H9 (cell line): Measurements from ENCODE around the gene PRR30. TPM values are rescaled to one million over a fixed set of nuclear protein-coding genes. Genes with fewer than 3 reads are reported as not detected.

Source experiments
- DNase-seq: peaks from one replicate; pipeline ENCODE4 v3.0.0-alpha.2; 2017
- H2AFZ ChIP-seq: one replicate; pipeline ENCODE4 v1.6.1; 2013; ENCODE audit warnings: mild to moderate bottlenecking, low read length, control low read depth, moderate library complexity
- H2AK5ac ChIP-seq: 2 replicates; pipeline ENCODE4 v1.6.1; 2013; ENCODE audit warnings: low read length, control low read depth, mixed read lengths; ENCODE audit not compliant: insufficient read length
- H2BK120ac ChIP-seq: one replicate; pipeline ENCODE4 v1.6.1; 2013; ENCODE audit warnings: low read depth, mild to moderate bottlenecking, low read length, control low read depth, inconsistent platforms; ENCODE audit not compliant: poor library complexity, severe bottlenecking
- H2BK12ac ChIP-seq: 2 replicates; pipeline ENCODE4 v1.6.1; 2013; ENCODE audit warnings: low read length, control low read depth, mixed read lengths, low read depth; ENCODE audit not compliant: insufficient read length
- H2BK15ac ChIP-seq: 2 replicates; pipeline ENCODE4 v1.6.1; 2013; ENCODE audit warnings: low read depth, low read length, control low read depth
- H2BK20ac ChIP-seq: one replicate; pipeline ENCODE4 v1.6.1; 2013; ENCODE audit warnings: low read depth, mild to moderate bottlenecking, low read length, control low read depth, inconsistent platforms; ENCODE audit not compliant: poor library complexity, severe bottlenecking
- H2BK5ac ChIP-seq: 2 replicates; pipeline ENCODE4 v1.6.1; 2013; ENCODE audit warnings: low read length, control low read depth, mixed read lengths; ENCODE audit not compliant: insufficient read length
- H3K14ac ChIP-seq: 2 replicates; pipeline ENCODE4 v1.6.1; 2013; ENCODE audit warnings: low read length, control low read depth; ENCODE audit not compliant: insufficient read depth
- H3K18ac ChIP-seq: 2 replicates; pipeline ENCODE4 v1.6.1; 2013; ENCODE audit warnings: low read depth, mild to moderate bottlenecking, mixed read lengths, low read length, control low read depth; ENCODE audit not compliant: insufficient read length
- H3K23ac ChIP-seq: 2 replicates; pipeline ENCODE4 v1.6.1; 2013; ENCODE audit warnings: low read length, control low read depth, mixed read lengths, low read depth; ENCODE audit not compliant: insufficient read length
- H3K23me2 ChIP-seq: 2 replicates; pipeline ENCODE4 v1.6.1; 2013; ENCODE audit warnings: low read depth, mild to moderate bottlenecking, mixed read lengths, low read length, control low read depth; ENCODE audit not compliant: insufficient read length, poor library complexity, severe bottlenecking
- H3K27ac ChIP-seq: 2 replicates; pipeline ENCODE4 v1.5.1; 2013; ENCODE audit warnings: low read length, control low read depth, mixed read lengths, low read depth; ENCODE audit not compliant: insufficient read length
- H3K27me3 ChIP-seq: 2 replicates; pipeline ENCODE4 v1.6.1; 2013; ENCODE audit warnings: low read length, control low read depth, inconsistent platforms; ENCODE audit not compliant: insufficient read depth
- H3K4ac ChIP-seq: 2 replicates; pipeline ENCODE4 v1.6.1; 2013; ENCODE audit warnings: low read depth, mild to moderate bottlenecking, control low read depth, inconsistent platforms, low read length, moderate library complexity
- H3K4me1 ChIP-seq: 2 replicates; pipeline ENCODE4 v1.6.1; 2013; ENCODE audit warnings: low read length, control low read depth, inconsistent platforms; ENCODE audit not compliant: insufficient read depth
- H3K4me2 ChIP-seq: 2 replicates; pipeline ENCODE4 v1.6.1; 2013; ENCODE audit warnings: low read length, control low read depth, mixed read lengths; ENCODE audit not compliant: insufficient read length, insufficient read depth
- H3K56ac ChIP-seq: 2 replicates; pipeline ENCODE4 v1.6.1; 2013; ENCODE audit warnings: low read depth, mild to moderate bottlenecking, mixed read lengths, low read length, control low read depth; ENCODE audit not compliant: insufficient read length
- H3K79me1 ChIP-seq: 2 replicates; pipeline ENCODE4 v1.6.1; 2013; ENCODE audit warnings: low read depth, mild to moderate bottlenecking, moderate library complexity, low read length, control low read depth, inconsistent platforms; ENCODE audit not compliant: insufficient read depth, poor library complexity, severe bottlenecking
- H3K79me2 ChIP-seq: 2 replicates; pipeline ENCODE4 v1.6.1; 2013; ENCODE audit warnings: low read length, control low read depth, inconsistent platforms; ENCODE audit not compliant: insufficient read depth
- H3K9ac ChIP-seq: 2 replicates; pipeline ENCODE4 v1.6.1; 2013; ENCODE audit warnings: low read length, control low read depth, mixed read lengths; ENCODE audit not compliant: insufficient read length; ENCODE audit errors: extremely low read depth
- H3K9me3 ChIP-seq: one replicate; pipeline ENCODE4 v1.6.1; 2013; ENCODE audit warnings: low read depth, low read length, inconsistent platforms; ENCODE audit not compliant: control insufficient read depth
- H3T11ph ChIP-seq: one replicate; pipeline ENCODE4 v1.6.1; 2013; ENCODE audit warnings: mild to moderate bottlenecking, low read length, control low read depth, inconsistent platforms
- H4K20me1 ChIP-seq: one replicate; pipeline ENCODE4 v1.6.1; 2013; ENCODE audit not compliant: control insufficient read depth, insufficient read length, insufficient read depth
- H4K5ac ChIP-seq: 2 replicates; pipeline ENCODE4 v1.6.1; 2013; ENCODE audit warnings: low read depth, mild to moderate bottlenecking, mixed read lengths, low read length, control low read depth; ENCODE audit not compliant: insufficient read length
- H4K8ac ChIP-seq: replicated peaks from 2 replicates; pipeline ENCODE4 v1.6.1; 2013; ENCODE audit warnings: low read length, control low read depth, mixed read lengths, low read depth; ENCODE audit not compliant: insufficient read length
- H4K91ac ChIP-seq: 2 replicates; pipeline ENCODE4 v1.6.1; 2013; ENCODE audit warnings: low read depth, mild to moderate bottlenecking, moderate library complexity, mixed read lengths, low read length, control low read depth; ENCODE audit not compliant: insufficient read length
- H3K27ac Mint-ChIP-seq, 3 experiments: 2 replicates in 2 of 3; 3 replicates in 1 of 3; pipeline ENCODE4 v1.8.0; 2020 to 2021; ENCODE audit warnings: mixed read lengths in 3 of 3, mild to moderate bottlenecking in 1 of 3, moderate library complexity in 1 of 3
- H3K27me3 Mint-ChIP-seq: 2 replicates; pipeline ENCODE4 v1.8.0; 2021; ENCODE audit warnings: low read depth, mild to moderate bottlenecking, moderate library complexity, mixed read lengths
- H3K36me3 Mint-ChIP-seq, 3 experiments: 2 replicates in 2 of 3; 3 replicates in 1 of 3; pipeline ENCODE4 v1.8.0; 2020 to 2021; ENCODE audit warnings: low read depth in 3 of 3, mixed read lengths in 3 of 3; ENCODE audit not compliant: insufficient read depth in 1 of 3
- H3K4me1 Mint-ChIP-seq, 2 experiments: 2 replicates each; pipeline ENCODE4 v1.8.0; 2020; ENCODE audit warnings: mixed read lengths in 2 of 2
- H3K4me3 Mint-ChIP-seq, 2 experiments: 2 replicates in 1 of 2; 3 replicates in 1 of 2; pipeline ENCODE4 v1.8.0; 2020 to 2021; ENCODE audit warnings: mild to moderate bottlenecking in 2 of 2, mixed read lengths in 2 of 2, moderate library complexity in 1 of 2
- H3K9me3 Mint-ChIP-seq, 2 experiments: 2 replicates in 1 of 2; 3 replicates in 1 of 2; pipeline ENCODE4 v1.8.0; 2020; ENCODE audit warnings: mild to moderate bottlenecking in 2 of 2, mixed read lengths in 2 of 2, moderate library complexity in 1 of 2
- CTCF ChIP-seq: fragments of 200-600 bp; sonication (generic); conservative IDR thresholded peaks from 3 replicates; pipeline ENCODE4 v1.8.0; 2021; ENCODE audit warnings: antibody characterized with exemption, mild to moderate bottlenecking
- WGBS: extraction: QIAGEN DNeasy Blood & Tissue Kit; methylation state at CpG from one replicate; pipeline ENCODE4 v1.1.7; 2013; ENCODE audit warnings: missing lambda C conversion rate, low lambda C conversion rate, mixed read lengths; ENCODE audit not compliant: insufficient read length; ENCODE audit errors: extremely low coverage; 5-methylcytosine and 5-hydroxymethylcytosine counted together
- total RNA-seq: library from RNA; stranded (reverse); gene quantifications from 2 replicates; pipeline ENCODE4 v1.2.1, GENCODE V29; 2021

PRR30 gene
- total RNA-seq, 1 experiment from 2014 or later: not detected

GRCh38 chr2:27174638-27175037, 35.4 kb upstream of the PRR30 start:
- 100% methylated on average over 1 of the region's 6 CpGs for WGBS

More at GRCh38 chr2:27174638-27175037, 35.4 kb upstream of the PRR30 start:
- peaks cover 0 to 6% of the 10 kb centered on the region in 2 experiments; a peak in 2 of 4 replicates for H3K4me1 Mint-ChIP-seq
- TF ChIP-seq CTCF: no peak
- Histone ChIP-seq H4K5ac (no peak overlapping the region), H3K23ac (no peak overlapping the region), H3T11ph (no peak overlapping the region), H3K27ac (no peak overlapping the region), H3K4ac (no peak overlapping the region), H4K91ac (no peak overlapping the region), H2BK15ac (no peak overlapping the region), H2BK20ac (no peak overlapping the region), H3K18ac (no peak overlapping the region), H4K20me1 (no peaks in the 10 kb centered on the region), H2AK5ac (no peak overlapping the region), H2BK12ac (no peak overlapping the region), H3K4me2 (no peak overlapping the region), H3K79me1 (no peaks in the 10 kb centered on the region), H3K23me2 (no peaks in the 10 kb centered on the region), H3K79me2 (no peaks in the 10 kb centered on the region), H3K9me3 (no peaks in the 10 kb centered on the region), H3K9ac (no peak overlapping the region), H2BK120ac (no peak overlapping the region), H3K56ac (no peak overlapping the region), H3K27me3 (no peaks in the 10 kb centered on the region), H4K8ac (no peak overlapping the region), H2BK5ac (no peak overlapping the region), H3K14ac (no peak overlapping the region), H2AFZ (no peak overlapping the region), H3K4me1 (no peaks in the 10 kb centered on the region)
- no peaks in the 10 kb centered on the region for H3K9me3 Mint-ChIP-seq
- DNase-seq: no peak
- H3K4me3 Mint-ChIP-seq: no peak overlapping the region
- H3K27me3 Mint-ChIP-seq: peaks cover 17% of the 10 kb centered on the region
- H3K27ac Mint-ChIP-seq: no peak overlapping the region
- H3K36me3 Mint-ChIP-seq: no peaks in the 10 kb centered on the region
